Ectodermal cell (in vitro differentiated cells): Measurements from ENCODE around the gene TGFBR3L.

ENCODE experiments used
- H3K27ac ChIP-seq: 2 replicates; pipeline ENCODE4 v1.7.0; 2013; ENCODE audit warnings: mild to moderate bottlenecking, low read depth, low read length; ENCODE audit not compliant: insufficient read depth, poor library complexity, severe bottlenecking
- H3K27me3 ChIP-seq: 2 replicates; pipeline ENCODE4 v1.7.0; 2013; ENCODE audit warnings: mild to moderate bottlenecking, low read length; ENCODE audit not compliant: insufficient read depth, control insufficient read depth, poor library complexity, severe bottlenecking
- H3K36me3 ChIP-seq: one replicate; pipeline ENCODE4 v1.7.0; 2013; ENCODE audit warnings: low read length; ENCODE audit not compliant: control insufficient read depth, insufficient read depth
- H3K4me1 ChIP-seq: one replicate; pipeline ENCODE4 v1.7.0; 2013; ENCODE audit warnings: low read length; ENCODE audit not compliant: control insufficient read depth, insufficient read depth
- H3K4me3 ChIP-seq: 2 replicates; pipeline ENCODE4 v1.7.0; 2013; ENCODE audit warnings: low read depth, low read length, control low read depth; ENCODE audit not compliant: insufficient read depth
- H3K9me3 ChIP-seq: 2 replicates; pipeline ENCODE4 v1.7.0; 2013; ENCODE audit warnings: mild to moderate bottlenecking, low read length, moderate library complexity; ENCODE audit not compliant: control insufficient read depth
- WGBS, 2 experiments: methylation state at CpG; one replicate each; pipeline ENCODE4 v1.1.7; 2013; ENCODE audit warnings: missing lambda C conversion rate in 2 of 2; 5-methylcytosine and 5-hydroxymethylcytosine counted together

TGFBR3L gene

GRCh38 chr19:7962644-7963268, 48.1 kb downstream of the TGFBR3L start:
- Histone ChIP-seq H3K4me3 (no peak overlapping the region), H3K4me1 (no peaks in the 10 kb centered on the region), H3K9me3 (no peaks in the 10 kb centered on the region), H3K27me3 (no peaks in the 10 kb centered on the region), H3K36me3 (peaks cover 54% of the 10 kb centered on the region), H3K27ac (no peak overlapping the region)
- 95 to 96% methylated on average over 22 of the region's 22 CpGs for WGBS, 2 experiments

- peaks cover 62% of the 10 kb centered on the region for H3K36me3 ChIP-seq
- whole genome bisulfite sequencing, 2 experiments: 96% methylated on average over 25 of the region's 25 CpGs
These were observed 48.9 kb downstream of the TGFBR3L start for GRCh38 chr19:7963566-7963965.

GRCh38 chr19:7965259-7965841, 50.7 kb downstream of the TGFBR3L start:
- Histone ChIP-seq H3K4me1 (no peaks in the 10 kb centered on the region), H3K36me3 (peaks cover 70% of the 10 kb centered on the region), H3K9me3 (no peaks in the 10 kb centered on the region), H3K27me3 (no peaks in the 10 kb centered on the region), H3K27ac (no peak overlapping the region), H3K4me3 (no peak overlapping the region)
- 95 to 96% methylated on average over 12 of the region's 12 CpGs for WGBS, 2 experiments

More at GRCh38 chr19:7963566-7963965, 48.9 kb downstream of the TGFBR3L start:
- Histone ChIP-seq H3K9me3 (no peaks in the 10 kb centered on the region), H3K4me1 (no peaks in the 10 kb centered on the region), H3K27ac (no peak overlapping the region), H3K4me3 (no peak overlapping the region), H3K27me3 (no peaks in the 10 kb centered on the region)

- Histone ChIP-seq H3K27me3 (no peaks in the 10 kb centered on the region), H3K36me3 (peaks cover 65% of the 10 kb centered on the region), H3K9me3 (no peaks in the 10 kb centered on the region), H3K4me3 (no peak overlapping the region), H3K4me1 (no peaks in the 10 kb centered on the region), H3K27ac (no peak overlapping the region)
- 91 to 95% methylated on average over 12 of the region's 12 CpGs for WGBS, 2 experiments
These were observed 51.5 kb downstream of the TGFBR3L start for GRCh38 chr19:7965921-7966665.

GRCh38 chr19:7968008-7968795, 53.6 kb downstream of the TGFBR3L start:
- H3K27ac ChIP-seq: no peak overlapping the region
- no peaks in the 10 kb centered on the region for H3K9me3 ChIP-seq
- H3K4me3 ChIP-seq: no peak overlapping the region
- no peaks in the 10 kb centered on the region for H3K4me1 ChIP-seq
- H3K27me3 ChIP-seq: no peaks in the 10 kb centered on the region
- peaks cover 63% of the 10 kb centered on the region for H3K36me3 ChIP-seq
- WGBS, 2 experiments: 94 to 95% methylated on average over 15 of the region's 15 CpGs
